HG03575 (cell line): ENCODE measurements around the gene SIGMAR1.

Experiments used
- ATAC-seq: cut with Tn5 transposase; IDR thresholded peaks from one replicate; pipeline ENCODE4 v1.9.1; 2021; ENCODE audit not compliant: unreplicated experiment, insufficient number of reproducible peaks, low FRiP score; ENCODE audit errors: extremely low read depth

The SIGMAR1 gene

GRCh38 chr9:34635556-34635955 lies 2.0 kb downstream of the SIGMAR1 start:
- no peak for ATAC-seq

- ATAC-seq, result no peak
Observed at GRCh38 chr9:34634551-34635248, 2.9 kb downstream of the SIGMAR1 start.

GRCh38 chr9:34633851-34634550 lies 3.6 kb downstream of the SIGMAR1 start:
- no peak for ATAC-seq

GRCh38 chr9:34633166-34633565 lies 4.4 kb downstream of the SIGMAR1 start:
- no peak for ATAC-seq

- ATAC-seq, result no peak
Observed at GRCh38 chr9:34630402-34631154, 7.0 kb downstream of the SIGMAR1 start.

GRCh38 chr9:34629491-34629808 lies 8.1 kb downstream of the SIGMAR1 start:
- no peak for ATAC-seq

- ATAC-seq, result no peak
Observed at GRCh38 chr9:34628656-34629490, 8.7 kb downstream of the SIGMAR1 start, which contains the start of gene ARID3C. Gene ARID3C (minus strand): TSS chr9:34629066. CDS start chr9:34628014, 1,052 bp downstream.

GRCh38 chr9:34627716-34628655 lies 9.6 kb downstream of the SIGMAR1 start:
- ATAC-seq, result no peak

- no peak for ATAC-seq
Observed at GRCh38 chr9:34625186-34625486, 12.5 kb downstream of the SIGMAR1 start.

- ATAC-seq, result no peak
Observed at GRCh38 chr9:34624475-34625185, 13.0 kb downstream of the SIGMAR1 start.

GRCh38 chr9:34623374-34624235 lies 14.0 kb downstream of the SIGMAR1 start:
- ATAC-seq, result no peak

- ATAC-seq, result peak; percentile 79
Observed at GRCh38 chr9:34620061-34620994, 17.3 kb downstream of the SIGMAR1 start, which contains the start of gene DCTN3. Gene DCTN3 (minus strand): TSS chr9:34620495. CDS start chr9:34620464, 31 bp downstream.

- ATAC-seq, result no peak
Observed at GRCh38 chr9:34615132-34615531, 22.5 kb downstream of the SIGMAR1 start.

- ATAC-seq, result no peak
Observed at GRCh38 chr9:34612788-34613390, 24.7 kb downstream of the SIGMAR1 start.
